Cardiac fibroblast (primary cell): ENCODE results near the gene CNTNAP2.
A peak's percentile ranks its signal among the peaks of the same experiment; 100 is the strongest.

Experiments
- DNase-seq, 2 donors: peaks; one replicate each; pipeline versions ENCODE4 v3.0.0 to v3.0.0-alpha.2; 2010; ENCODE audit warnings: low read depth in 2 of 2
- H3K4me3 ChIP-seq, 2 donors: replicated peaks in 1 of 2; 1 replicate in 1 of 2; 2 replicates in 1 of 2; pipeline ENCODE4 v1.5.1; 2011; ENCODE audit warnings: low read depth in 2 of 2, low read length in 2 of 2, mild to moderate bottlenecking in 2 of 2, moderate library complexity in 1 of 2
- CTCF ChIP-seq: IDR thresholded peaks from one replicate; pipeline ENCODE4 v1.5.1; 2011; ENCODE audit warnings: low read depth, mild to moderate bottlenecking, low read length, inconsistent platforms

Gene CNTNAP2

GRCh38 chr7:147570390-147570789 lies 1453.8 kb downstream of the CNTNAP2 start:
- H3K4me3 ChIP-seq, result no peak overlapping the region
- DNase-seq, result peak in 1 of 2 donors; percentile 32
- no peak for TF ChIP-seq CTCF

GRCh38 chr7:147571436-147572185 lies 1455.0 kb downstream of the CNTNAP2 start:
- H3K4me3 ChIP-seq, result no peak overlapping the region
- DNase-seq, result no peak
- TF ChIP-seq CTCF, result no peak

- no peak overlapping the region for H3K4me3 ChIP-seq
- DNase-seq, result peak; percentile 1 to 26
- TF ChIP-seq CTCF, result no peak
Measured at GRCh38 chr7:147578196-147578595, 1461.6 kb downstream of the CNTNAP2 start.

- H3K4me3 ChIP-seq, result no peak overlapping the region
- DNase-seq, result no peak
- TF ChIP-seq CTCF, result no peak
Measured at GRCh38 chr7:147579148-147579547, 1462.5 kb downstream of the CNTNAP2 start.

- DNase-seq, result no peak
- H3K4me3 ChIP-seq, result no peak overlapping the region
- no peak for TF ChIP-seq CTCF
Measured at GRCh38 chr7:147584771-147585193, 1468.2 kb downstream of the CNTNAP2 start.

- no peak overlapping the region for H3K4me3 ChIP-seq
- no peak for TF ChIP-seq CTCF
- no peak for DNase-seq
Measured at GRCh38 chr7:147586110-147586509, 1469.5 kb downstream of the CNTNAP2 start.

GRCh38 chr7:147586526-147586925 lies 1469.9 kb downstream of the CNTNAP2 start:
- no peak overlapping the region for H3K4me3 ChIP-seq
- peak in 1 of 2 donors; percentile 28 for DNase-seq
- no peak for TF ChIP-seq CTCF
